Measurements from ENCODE around the gene C19orf47.

C19orf47 gene

DNA sequence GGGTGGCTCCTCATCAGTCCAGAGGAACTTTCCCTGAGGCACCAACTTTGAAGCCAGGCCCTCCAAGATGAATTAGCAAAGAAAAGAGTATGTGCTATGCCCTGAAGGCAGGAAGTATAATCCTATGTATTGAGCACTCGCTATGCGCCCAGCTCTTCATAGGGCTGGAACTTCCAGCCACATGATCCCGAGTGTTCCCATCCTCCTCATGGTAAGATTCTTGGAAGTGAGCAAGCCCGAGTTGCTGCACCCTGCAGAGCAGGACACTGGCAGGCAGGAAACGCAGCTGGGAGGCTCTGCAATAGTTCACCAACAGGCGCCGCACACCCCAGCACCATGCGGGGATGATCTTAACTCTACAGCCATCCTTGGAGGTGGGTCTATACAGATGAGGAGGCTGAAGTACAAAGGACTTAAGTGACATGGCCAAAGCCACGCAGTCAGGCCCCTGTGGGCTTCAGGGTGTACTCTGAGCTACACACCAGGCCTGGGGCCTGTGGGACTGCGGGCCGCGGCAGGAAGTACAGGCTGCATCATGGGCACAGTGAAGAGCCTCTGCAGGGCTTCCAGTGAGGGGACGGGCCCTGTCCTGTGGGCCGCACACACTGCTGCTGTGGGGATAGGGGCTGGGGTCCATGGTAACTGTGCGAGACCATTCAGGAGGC lies 25.1 kb downstream of the C19orf47 start:
- Histone ChIP-seq H3K27ac (no peak overlapping the region), H3K4me3 (ENCODE audit: low read depth in 1 of 2, low read length in 1 of 2) (no peak overlapping the region), H3K36me3 (peaks cover 90% of the 10 kb centered on the region), H3K9me3 (no peaks in the 10 kb centered on the region), H3K4me1 (ENCODE audit: control insufficient read depth in 1 of 2, insufficient read depth in 1 of 2, low read depth in 1 of 2, low read length in 1 of 2) (no peaks in the 10 kb centered on the region), H3K27me3 (no peaks in the 10 kb centered on the region)
- TF ChIP-seq, protein P1, sequence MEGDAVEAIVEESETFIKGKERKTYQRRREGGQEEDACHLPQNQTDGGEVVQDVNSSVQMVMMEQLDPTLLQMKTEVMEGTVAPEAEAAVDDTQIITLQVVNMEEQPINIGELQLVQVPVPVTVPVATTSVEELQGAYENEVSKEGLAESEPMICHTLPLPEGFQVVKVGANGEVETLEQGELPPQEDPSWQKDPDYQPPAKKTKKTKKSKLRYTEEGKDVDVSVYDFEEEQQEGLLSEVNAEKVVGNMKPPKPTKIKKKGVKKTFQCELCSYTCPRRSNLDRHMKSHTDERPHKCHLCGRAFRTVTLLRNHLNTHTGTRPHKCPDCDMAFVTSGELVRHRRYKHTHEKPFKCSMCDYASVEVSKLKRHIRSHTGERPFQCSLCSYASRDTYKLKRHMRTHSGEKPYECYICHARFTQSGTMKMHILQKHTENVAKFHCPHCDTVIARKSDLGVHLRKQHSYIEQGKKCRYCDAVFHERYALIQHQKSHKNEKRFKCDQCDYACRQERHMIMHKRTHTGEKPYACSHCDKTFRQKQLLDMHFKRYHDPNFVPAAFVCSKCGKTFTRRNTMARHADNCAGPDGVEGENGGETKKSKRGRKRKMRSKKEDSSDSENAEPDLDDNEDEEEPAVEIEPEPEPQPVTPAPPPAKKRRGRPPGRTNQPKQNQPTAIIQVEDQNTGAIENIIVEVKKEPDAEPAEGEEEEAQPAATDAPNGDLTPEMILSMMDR (IDR thresholded peaks at IDR 0.05), result no peak

DNA sequence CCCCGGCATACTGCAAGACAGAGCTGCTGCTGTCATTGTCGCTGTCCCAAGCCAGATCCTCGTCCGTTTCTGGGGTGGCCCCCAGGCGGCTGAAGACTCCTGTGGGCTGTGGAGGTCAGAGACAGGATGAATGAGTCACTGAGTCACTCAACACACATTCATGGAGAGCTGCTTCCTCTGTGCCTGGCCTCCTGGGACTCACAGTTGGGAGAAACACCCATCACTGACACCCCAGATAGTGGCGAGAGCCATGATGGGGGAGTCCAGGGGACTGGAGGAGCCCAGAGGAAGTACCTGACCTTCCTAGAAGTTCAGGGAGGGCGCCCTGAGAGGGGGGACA lies 26.0 kb downstream of the C19orf47 start:
- TF ChIP-seq, protein P1 (IDR thresholded peaks at IDR 0.05), result no peak
- Histone ChIP-seq H3K4me3 (ENCODE audit: low read depth in 1 of 2, low read length in 1 of 2) (no peak overlapping the region), H3K36me3 (peaks cover 89% of the 10 kb centered on the region), H3K4me1 (ENCODE audit: control insufficient read depth in 1 of 2, insufficient read depth in 1 of 2, low read depth in 1 of 2, low read length in 1 of 2) (no peaks in the 10 kb centered on the region), H3K27me3 (no peaks in the 10 kb centered on the region), H3K9me3 (no peaks in the 10 kb centered on the region), H3K27ac (no peak overlapping the region)

DNA sequence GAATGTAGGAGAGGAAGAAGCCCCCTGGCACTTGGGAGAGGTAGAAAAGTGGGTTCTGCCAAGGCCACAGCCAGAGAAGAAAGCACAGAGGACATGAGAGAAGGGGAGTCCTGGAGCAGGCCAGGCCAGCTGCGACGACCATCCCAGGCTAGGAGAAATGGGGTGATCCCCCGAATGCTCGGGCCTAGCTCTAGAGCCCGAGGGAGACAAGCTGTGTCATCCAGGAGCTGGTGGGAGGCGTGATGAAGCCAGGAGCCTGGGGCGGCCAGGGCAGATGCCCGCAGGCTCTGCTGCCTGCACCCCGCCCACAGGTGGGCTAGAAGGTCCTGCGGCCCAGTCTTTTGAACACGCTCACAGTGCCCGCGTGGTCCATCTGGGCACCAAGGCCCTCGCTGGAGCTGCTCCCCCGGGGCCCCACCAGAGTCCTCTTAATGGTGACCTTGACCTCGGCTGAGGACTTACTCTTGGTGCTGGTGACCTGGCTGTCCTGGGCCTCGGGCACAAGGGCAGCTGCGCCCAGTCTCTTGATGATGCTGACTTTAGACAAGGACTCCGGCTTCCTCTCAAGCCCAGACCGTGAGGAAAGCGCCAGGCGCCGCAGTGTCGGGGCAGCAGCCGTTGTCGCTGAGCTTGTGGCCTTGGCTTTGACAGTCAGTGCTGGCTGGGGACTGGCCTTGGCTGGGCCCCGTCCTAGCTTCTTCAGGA lies 26.5 kb downstream of the C19orf47 start:
- no peak overlapping the region for H3K27ac ChIP-seq
- TF ChIP-seq, protein P1 (IDR thresholded peaks at IDR 0.05), result no peak
- H3K9me3 ChIP-seq, result no peaks in the 10 kb centered on the region
- no peaks in the 10 kb centered on the region for H3K4me1 ChIP-seq (ENCODE audit: control insufficient read depth in 1 of 2, insufficient read depth in 1 of 2, low read depth in 1 of 2, low read length in 1 of 2)
- H3K4me3 ChIP-seq (ENCODE audit: low read depth in 1 of 2, low read length in 1 of 2), result no peak overlapping the region
- peaks cover 89% of the 10 kb centered on the region for H3K36me3 ChIP-seq
- H3K27me3 ChIP-seq, result no peaks in the 10 kb centered on the region

DNA sequence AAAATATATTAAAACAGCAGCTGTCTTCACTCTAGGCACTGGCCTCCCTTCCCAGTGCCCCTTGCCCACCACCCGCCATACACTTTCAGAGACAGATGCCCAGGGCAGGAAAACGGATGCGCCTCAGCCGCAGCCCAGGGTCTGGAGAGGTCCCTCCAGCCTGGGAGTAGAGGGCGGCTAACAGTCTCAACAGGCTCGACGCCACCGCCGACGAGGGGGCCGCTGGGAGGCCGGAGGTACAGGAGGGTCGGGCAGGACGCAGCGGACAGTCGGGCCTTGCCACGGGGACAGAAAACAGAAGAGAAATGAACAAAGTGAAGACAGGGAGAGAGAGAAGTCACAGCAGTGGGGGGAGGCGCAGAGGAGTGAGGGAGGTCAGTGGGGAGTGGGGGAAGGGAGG lies 27.1 kb downstream of the C19orf47 start:
- Histone ChIP-seq H3K27ac (no peak overlapping the region), H3K9me3 (no peaks in the 10 kb centered on the region), H3K4me1 (ENCODE audit: control insufficient read depth in 1 of 2, insufficient read depth in 1 of 2, low read depth in 1 of 2, low read length in 1 of 2) (no peaks in the 10 kb centered on the region), H3K4me3 (ENCODE audit: low read depth in 1 of 2, low read length in 1 of 2) (no peak overlapping the region), H3K36me3 (peaks cover 82% of the 10 kb centered on the region), H3K27me3 (no peaks in the 10 kb centered on the region)
- TF ChIP-seq, protein P1 (IDR thresholded peaks at IDR 0.05), result no peak

DNA sequence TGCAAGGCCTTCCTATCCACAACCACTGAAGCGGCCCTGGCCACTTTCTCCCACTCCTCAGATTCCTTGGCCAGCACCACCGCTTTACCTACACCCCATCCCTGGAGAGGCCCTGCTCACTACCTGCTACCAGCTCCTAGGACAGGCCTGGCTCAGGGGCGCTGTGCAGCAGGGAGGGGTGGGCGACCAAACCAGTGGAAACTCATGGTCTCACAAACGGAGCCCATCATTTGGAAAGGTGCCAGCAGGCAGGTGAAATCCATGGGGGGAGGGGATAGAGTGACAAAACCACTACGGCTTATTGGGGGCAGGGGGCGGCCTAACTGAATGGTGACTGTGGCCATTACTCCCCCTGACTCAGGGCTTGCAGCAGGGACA lies 27.6 kb downstream of the C19orf47 start:
- H3K9me3 ChIP-seq, result no peaks in the 10 kb centered on the region
- TF ChIP-seq, protein P1 (IDR thresholded peaks at IDR 0.05), result no peak
- no peaks in the 10 kb centered on the region for H3K4me1 ChIP-seq (ENCODE audit: control insufficient read depth in 1 of 2, insufficient read depth in 1 of 2, low read depth in 1 of 2, low read length in 1 of 2)
- no peak overlapping the region for H3K27ac ChIP-seq
- H3K27me3 ChIP-seq, result no peaks in the 10 kb centered on the region
- no peak overlapping the region for H3K4me3 ChIP-seq (ENCODE audit: low read depth in 1 of 2, low read length in 1 of 2)
- H3K36me3 ChIP-seq, result peaks cover 77% of the 10 kb centered on the region

Measured in neutrophil (primary cell).